Esophagus muscularis mucosa (tissue), 4 donors: ENCODE data around the gene LACTBL1.

Experiments used
- EP300 ChIP-seq: sonication (generic); formaldehyde crosslinking; IDR thresholded peaks from one replicate; pipeline ENCODE4 v1.6.1; 2017; ENCODE audit warnings: antibody characterized with exemption
- POLR2A ChIP-seq: fragments of 450-650 bp; IDR thresholded peaks from one replicate; pipeline ENCODE4 v1.6.1; 2017; ENCODE audit warnings: antibody characterized with exemption, moderate library complexity, mild to moderate bottlenecking, low read depth
- TF ChIP-seq, protein P1 (sequence below), 3 experiments: fragments of 200-600 bp in 2 of 3; fragments of 450-650 bp in 1 of 3; sonication (generic) in 2 of 3; IDR thresholded peaks; one replicate each; pipeline ENCODE4 v1.5.1; 2017 to 2019; ENCODE audit warnings: antibody characterized with exemption in 3 of 3, mild to moderate bottlenecking in 2 of 3, moderate library complexity in 1 of 3

DNA sequence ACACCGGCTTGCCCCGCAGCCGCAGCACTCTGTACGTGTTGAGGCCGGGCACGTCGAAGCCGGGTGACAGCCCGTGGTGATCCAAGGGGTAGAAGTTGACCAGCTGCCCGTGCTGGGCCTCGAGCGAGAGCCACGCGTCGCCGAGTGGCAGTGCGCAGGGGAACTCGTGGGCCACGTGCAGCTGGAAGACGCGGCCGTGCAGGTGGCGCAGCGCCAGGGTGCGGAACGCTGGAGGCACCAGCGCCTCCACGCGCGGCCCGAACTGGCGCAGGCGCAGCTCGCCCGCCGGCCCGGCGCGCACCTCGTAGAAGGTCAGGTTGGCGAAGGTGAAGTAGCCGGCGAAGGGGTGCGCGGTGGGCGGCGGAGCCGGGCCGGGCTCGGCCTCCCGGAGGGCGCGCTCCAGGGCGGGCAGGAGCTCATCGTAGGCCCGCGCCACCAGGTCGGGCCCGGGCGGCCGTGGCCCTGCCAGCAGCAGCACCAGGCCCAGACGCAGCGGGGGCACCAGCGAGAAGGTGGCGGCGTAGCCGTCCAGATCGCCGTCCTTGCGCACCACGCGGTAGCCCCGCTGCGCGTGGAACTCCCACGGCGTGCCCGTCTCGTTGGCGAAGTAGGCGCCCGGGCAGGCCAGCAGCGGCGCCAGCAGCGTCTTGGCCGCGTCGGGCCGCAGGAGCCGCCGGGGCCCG lies 19.5 kb downstream of the LACTBL1 start:
- no peak for TF ChIP-seq POLR2A
- TF ChIP-seq EP300, result no peak
- TF ChIP-seq, protein P1, sequence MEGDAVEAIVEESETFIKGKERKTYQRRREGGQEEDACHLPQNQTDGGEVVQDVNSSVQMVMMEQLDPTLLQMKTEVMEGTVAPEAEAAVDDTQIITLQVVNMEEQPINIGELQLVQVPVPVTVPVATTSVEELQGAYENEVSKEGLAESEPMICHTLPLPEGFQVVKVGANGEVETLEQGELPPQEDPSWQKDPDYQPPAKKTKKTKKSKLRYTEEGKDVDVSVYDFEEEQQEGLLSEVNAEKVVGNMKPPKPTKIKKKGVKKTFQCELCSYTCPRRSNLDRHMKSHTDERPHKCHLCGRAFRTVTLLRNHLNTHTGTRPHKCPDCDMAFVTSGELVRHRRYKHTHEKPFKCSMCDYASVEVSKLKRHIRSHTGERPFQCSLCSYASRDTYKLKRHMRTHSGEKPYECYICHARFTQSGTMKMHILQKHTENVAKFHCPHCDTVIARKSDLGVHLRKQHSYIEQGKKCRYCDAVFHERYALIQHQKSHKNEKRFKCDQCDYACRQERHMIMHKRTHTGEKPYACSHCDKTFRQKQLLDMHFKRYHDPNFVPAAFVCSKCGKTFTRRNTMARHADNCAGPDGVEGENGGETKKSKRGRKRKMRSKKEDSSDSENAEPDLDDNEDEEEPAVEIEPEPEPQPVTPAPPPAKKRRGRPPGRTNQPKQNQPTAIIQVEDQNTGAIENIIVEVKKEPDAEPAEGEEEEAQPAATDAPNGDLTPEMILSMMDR (IDR thresholded peaks at IDR 0.05), result no peak
